IPS DF 19.7 (cell line): ENCODE measurements around the gene CIRBP.

Source experiments
- DNase-seq: peaks from one replicate; pipeline ENCODE4 v3.0.0-alpha.2; 2013; ENCODE audit warnings: low read depth, low spot score

CIRBP gene

GRCh38 chr19:1230783-1231489, 38.2 kb upstream of the CIRBP start:
- no peak for DNase-seq

- no peak for DNase-seq
Measured at GRCh38 chr19:1231729-1232637, 37.1 kb upstream of the CIRBP start.

GRCh38 chr19:1232652-1233072, 36.5 kb upstream of the CIRBP start:
- no peak for DNase-seq

- no peak for DNase-seq
Measured at GRCh38 chr19:1233115-1233667, 35.9 kb upstream of the CIRBP start.

GRCh38 chr19:1234051-1234954, 34.8 kb upstream of the CIRBP start:
- DNase-seq = no peak

GRCh38 chr19:1234955-1235380, 34.2 kb upstream of the CIRBP start:
- DNase-seq = no peak

- DNase-seq = no peak
Measured at GRCh38 chr19:1235625-1236538, 33.2 kb upstream of the CIRBP start.

- DNase-seq = no peak
Measured at GRCh38 chr19:1236576-1236975, 32.6 kb upstream of the CIRBP start.

GRCh38 chr19:1237027-1237659, 32.0 kb upstream of the CIRBP start:
- no peak for DNase-seq

- no peak for DNase-seq
Measured at GRCh38 chr19:1237754-1238368, 31.3 kb upstream of the CIRBP start, which contains the start of gene CBARP. Gene CBARP (minus strand): TSS chr19:1238005. CDS start chr19:1236100, 1,905 bp downstream.

DNA sequence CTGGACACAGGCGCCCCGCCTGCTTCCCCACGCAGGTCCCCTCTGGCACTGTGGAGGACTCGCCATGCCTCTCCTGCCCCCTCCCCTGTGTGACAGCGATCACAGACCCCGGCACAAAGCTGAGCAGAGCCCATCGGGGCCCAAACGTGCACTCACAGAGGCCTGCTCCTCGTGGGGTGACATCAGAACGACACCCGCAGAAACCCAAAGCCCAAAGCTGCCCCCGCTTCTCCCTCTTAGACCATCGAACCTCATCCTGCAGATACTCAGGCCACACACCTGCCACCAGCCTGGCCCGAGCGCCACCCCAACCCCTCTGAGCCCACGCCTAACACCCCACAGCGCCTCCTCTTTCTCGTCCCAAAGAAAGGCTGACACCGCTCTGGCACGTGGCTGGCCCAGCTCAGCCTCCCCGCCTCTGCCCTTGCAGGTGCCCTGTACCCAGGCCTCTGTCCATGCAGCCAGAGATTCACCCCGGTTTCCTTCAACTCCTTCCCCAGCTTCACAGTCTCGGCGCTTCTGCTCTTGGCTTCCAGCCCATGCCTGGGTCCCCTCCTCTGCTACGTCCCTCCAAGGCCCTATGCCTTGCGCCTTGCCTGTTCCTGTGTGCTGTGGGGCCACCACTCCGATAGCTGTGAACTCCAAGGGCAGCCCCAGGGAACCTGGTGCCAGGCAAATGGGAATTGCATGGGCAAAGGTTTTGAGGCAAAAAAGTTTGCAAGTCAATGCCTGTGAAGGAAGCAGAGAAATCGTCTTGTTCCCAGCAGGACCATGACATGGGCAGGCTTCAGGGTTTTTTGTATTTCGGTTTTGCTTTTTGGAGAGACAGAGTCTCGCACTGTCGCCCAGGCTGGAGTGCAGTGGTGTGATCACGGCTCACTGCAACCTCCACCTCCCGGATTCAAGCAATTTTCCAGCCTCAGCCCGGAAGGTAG, 30.5 kb upstream of the CIRBP start:
- no peak for DNase-seq

GRCh38 chr19:1239420-1239795, 29.7 kb upstream of the CIRBP start:
- no peak for DNase-seq

DNA sequence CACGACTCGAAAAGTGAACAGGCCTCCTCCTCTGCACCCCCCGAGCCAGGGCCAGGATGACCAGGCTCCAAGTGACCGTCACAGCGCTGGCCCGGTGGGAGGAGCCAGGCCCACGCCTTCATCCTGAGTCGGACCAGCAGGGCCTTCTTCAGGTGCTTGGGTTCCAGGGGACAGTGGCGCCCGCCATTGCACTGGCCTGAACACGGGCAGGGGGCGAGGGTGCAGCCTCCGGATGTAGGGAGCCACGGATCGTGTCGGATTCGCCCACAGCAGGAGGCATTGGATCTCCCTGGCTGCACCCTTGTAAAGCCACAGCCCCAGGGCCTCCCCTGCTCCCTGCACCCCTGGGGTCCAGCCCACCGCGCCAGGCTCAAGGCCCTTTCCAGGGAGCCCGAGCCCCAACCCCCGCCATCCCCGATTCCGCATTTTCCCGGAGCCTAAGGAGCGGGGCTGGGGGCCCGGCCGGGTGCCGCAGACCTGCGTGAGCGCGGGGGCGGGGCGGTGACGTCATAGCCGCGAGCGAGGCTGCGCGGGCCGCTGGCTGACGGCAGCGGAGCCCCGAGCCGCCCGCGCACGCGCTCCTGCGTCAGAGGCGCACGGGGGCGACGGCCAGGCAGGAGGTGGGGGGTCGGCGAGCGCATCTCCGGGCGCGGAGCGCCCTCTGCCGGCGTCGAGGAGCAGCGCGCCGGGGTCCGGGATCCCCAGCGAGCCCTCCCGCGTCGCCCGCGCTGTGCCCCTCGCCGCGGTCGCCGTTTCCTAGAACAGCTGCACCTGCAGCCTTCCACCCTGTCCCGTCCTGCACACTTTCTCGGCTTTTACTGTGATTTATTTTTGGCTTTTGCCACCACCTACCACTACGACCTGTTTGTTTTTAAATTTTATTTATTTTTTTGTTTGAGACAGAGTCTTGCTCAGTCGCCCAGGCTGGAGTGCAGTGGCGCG, 29.1 kb upstream of the CIRBP start:
- DNase-seq = no peak

GRCh38 chr19:1240925-1241324, 28.2 kb upstream of the CIRBP start:
- DNase-seq = no peak

- DNase-seq = no peak
Measured at GRCh38 chr19:1241417-1242095, 27.6 kb upstream of the CIRBP start, which contains the start of gene ATP5F1D. Gene ATP5F1D (plus strand): TSS chr19:1241751. CDS start chr19:1241851, 100 bp downstream.
